PFSK-1 (cell line): ENCODE measurements around the gene S100A1.

Experiments used
- POLR2AphosphoS5 ChIP-seq: IDR thresholded peaks from 2 replicates; pipeline ENCODE4 v1.6.1; 2012; ENCODE audit warnings: low read depth, mild to moderate bottlenecking, control low read depth, low read length, moderate library complexity
- REST ChIP-seq, 2 experiments: IDR thresholded peaks; 2 replicates each; pipeline versions ENCODE4 v1.6.1 to v1.8.0; 2011 to 2012; ENCODE audit warnings: low read depth in 2 of 2, low read length in 2 of 2, control low read depth in 1 of 2, inconsistent platforms in 1 of 2, mild to moderate bottlenecking in 1 of 2, moderate library complexity in 1 of 2; ENCODE audit not compliant: insufficient read depth in 1 of 2
- TAF1 ChIP-seq: IDR thresholded peaks from 2 replicates; pipeline ENCODE4 v1.6.1; 2012; ENCODE audit warnings: low read length, control low read depth, borderline replicate concordance; ENCODE audit not compliant: insufficient read depth

DNA sequence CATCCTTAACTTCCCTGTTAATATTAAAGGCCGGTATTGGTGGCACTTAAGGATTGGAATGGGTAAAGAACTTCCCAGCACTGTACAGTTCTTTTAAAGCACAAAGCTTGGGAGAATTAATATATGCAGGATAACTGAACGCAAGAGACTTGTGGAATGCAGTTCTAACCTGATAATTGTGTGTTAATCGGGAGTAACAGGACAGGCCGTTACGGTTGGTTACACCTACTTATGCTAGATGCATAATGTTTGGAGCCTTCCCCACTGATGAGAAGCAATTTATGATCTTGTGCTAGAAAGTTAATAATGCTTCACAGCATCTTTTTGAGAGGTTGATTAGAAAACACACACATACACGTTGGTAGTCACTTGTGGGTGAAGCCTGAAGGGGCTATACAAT lies 12.6 kb downstream of the S100A1 start:
- TF ChIP-seq REST (IDR thresholded peaks at IDR 0.05; ENCODE audit: insufficient read depth in 1 of 2, low read depth in 2 of 2, low read length in 2 of 2) (no peak), TAF1 (no peak), POLR2AphosphoS5 (no peak; the same call in 1 of the 2 replicates)
